GM19043 (cell line): ENCODE data around the gene MYO5C.

Source experiments
- ATAC-seq: cut with Tn5 transposase; IDR thresholded peaks from one replicate; pipeline ENCODE4 v1.9.1; 2021; ENCODE audit warnings: low read depth; ENCODE audit not compliant: unreplicated experiment

MYO5C gene

GRCh38 chr15:52281085-52282035, 14.2 kb downstream of the MYO5C start:
- no peak for ATAC-seq

- ATAC-seq = no peak
Measured at GRCh38 chr15:52280326-52281084, 15.1 kb downstream of the MYO5C start.

GRCh38 chr15:52278636-52279367, 16.8 kb downstream of the MYO5C start:
- ATAC-seq = no peak

- ATAC-seq = no peak
Measured at GRCh38 chr15:52278135-52278534, 17.5 kb downstream of the MYO5C start.

GRCh38 chr15:52277575-52277974, 18.0 kb downstream of the MYO5C start:
- ATAC-seq = no peak

GRCh38 chr15:52276256-52276770, 19.3 kb downstream of the MYO5C start:
- no peak for ATAC-seq

GRCh38 chr15:52263563-52264282, 31.9 kb downstream of the MYO5C start:
- no peak for ATAC-seq

- no peak for ATAC-seq
Measured at GRCh38 chr15:52262364-52262763, 33.2 kb downstream of the MYO5C start.

GRCh38 chr15:52261498-52262242, 33.9 kb downstream of the MYO5C start:
- peak; percentile 100 for ATAC-seq

GRCh38 chr15:52261026-52261425, 34.6 kb downstream of the MYO5C start:
- no peak for ATAC-seq

GRCh38 chr15:52259503-52259902, 36.1 kb downstream of the MYO5C start:
- no peak for ATAC-seq

- no peak for ATAC-seq
Measured at GRCh38 chr15:52258461-52258860, 37.1 kb downstream of the MYO5C start.

GRCh38 chr15:52257734-52258062, 37.9 kb downstream of the MYO5C start:
- ATAC-seq = no peak

GRCh38 chr15:52256930-52257733, 38.5 kb downstream of the MYO5C start:
- no peak for ATAC-seq

- ATAC-seq = no peak
Measured at GRCh38 chr15:52256366-52256765, 39.2 kb downstream of the MYO5C start.

- ATAC-seq = no peak
Measured at GRCh38 chr15:52255935-52256334, 39.7 kb downstream of the MYO5C start.

- no peak for ATAC-seq
Measured at GRCh38 chr15:52255008-52255407, 40.6 kb downstream of the MYO5C start.

- no peak for ATAC-seq
Measured at GRCh38 chr15:52254391-52254790, 41.2 kb downstream of the MYO5C start.

GRCh38 chr15:52252781-52253180, 42.8 kb downstream of the MYO5C start:
- no peak for ATAC-seq
